ENCODE measurements around the gene CTSH. TPM values are rescaled to one million over a fixed set of nuclear protein-coding genes. Genes with fewer than 3 reads are reported as not detected.
"Not testable (repeated sequence)": the region's sequence is repeated elsewhere in the genome, so short reads cannot be mapped to it uniquely, and the experiment has no call there.

Gene CTSH
- polyA plus RNA-seq, 3 donors from 2014 or later: 9.3 to 37.8 (median 23.0) TPM

DNA sequence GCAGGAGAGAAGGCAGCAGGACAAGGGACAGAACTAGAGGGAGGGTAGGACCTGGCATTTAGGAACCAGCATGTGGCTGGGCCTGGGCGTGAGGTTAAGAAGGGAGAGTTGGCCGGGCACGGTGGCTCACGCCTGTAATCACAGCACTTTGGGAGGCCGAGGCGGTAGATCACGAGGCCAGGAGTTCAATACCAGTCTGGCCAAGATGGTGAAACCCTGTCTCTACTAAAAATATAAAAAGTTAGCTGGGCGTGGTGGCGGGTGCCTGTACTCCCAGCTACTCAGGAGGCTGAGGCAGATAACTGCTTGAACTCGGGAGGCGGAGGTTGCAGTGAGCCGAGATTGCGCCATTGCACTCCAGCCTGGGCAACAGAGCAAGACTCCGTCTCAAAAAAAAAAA, 16.7 kb downstream of the CTSH start:
- not testable (repeated sequence) for H3K27ac Mint-ChIP-seq; H3K9me3 Mint-ChIP-seq; H3K36me3 Mint-ChIP-seq; H3K27me3 Mint-ChIP-seq (ENCODE audit: low read depth in 3 of 3); DNase-seq; H3K4me1 Mint-ChIP-seq; H3K4me3 Mint-ChIP-seq

DNA sequence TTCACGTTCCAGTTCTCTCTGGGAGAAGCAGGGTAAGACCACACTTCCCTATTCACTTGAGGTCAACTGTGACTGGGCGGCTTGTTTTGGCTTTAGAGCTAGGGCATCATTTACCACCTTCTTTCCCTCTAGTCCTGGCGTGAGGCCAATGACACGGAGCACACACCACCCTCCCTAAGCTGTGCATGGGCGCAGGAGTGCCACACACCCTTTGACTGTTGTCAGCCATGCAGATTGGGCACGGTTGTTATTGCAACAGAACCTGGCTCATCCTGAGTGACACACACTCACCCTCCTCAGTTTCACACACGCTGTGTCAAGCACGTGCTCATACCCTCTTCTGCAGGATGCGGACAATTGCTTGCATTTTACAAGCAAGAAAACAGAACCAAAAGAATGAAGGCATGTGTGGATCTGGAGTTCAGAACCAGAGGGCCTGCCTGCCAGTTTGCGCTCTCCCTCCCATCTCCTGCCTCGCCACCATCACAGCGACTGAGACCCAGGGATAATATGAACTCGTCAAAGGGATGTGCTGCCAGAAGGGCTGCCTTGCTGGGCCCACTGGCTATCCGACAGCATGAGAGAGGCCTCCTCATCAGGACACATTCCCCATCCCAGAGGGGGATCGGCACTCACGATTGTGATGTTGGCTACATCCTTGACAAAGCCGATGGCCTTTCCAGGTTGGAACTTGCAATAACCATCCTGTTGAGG, 17.6 kb downstream of the CTSH start:
- DNase-seq: no peak
- H3K27ac Mint-ChIP-seq: no peak overlapping the region
- no peaks in the 10 kb centered on the region for H3K9me3 Mint-ChIP-seq
- H3K36me3 Mint-ChIP-seq: peaks cover 0 to 4% (median 0%) of the 10 kb centered on the region in 3 donors
- peaks cover 0 to 1% of the 10 kb centered on the region in 2 donors for H3K4me1 Mint-ChIP-seq
- H3K27me3 Mint-ChIP-seq (ENCODE audit: low read depth in 3 of 3): peaks cover 1 to 2% (median 2%) of the 10 kb centered on the region in 3 donors
- H3K4me3 Mint-ChIP-seq: no peak overlapping the region

DNA sequence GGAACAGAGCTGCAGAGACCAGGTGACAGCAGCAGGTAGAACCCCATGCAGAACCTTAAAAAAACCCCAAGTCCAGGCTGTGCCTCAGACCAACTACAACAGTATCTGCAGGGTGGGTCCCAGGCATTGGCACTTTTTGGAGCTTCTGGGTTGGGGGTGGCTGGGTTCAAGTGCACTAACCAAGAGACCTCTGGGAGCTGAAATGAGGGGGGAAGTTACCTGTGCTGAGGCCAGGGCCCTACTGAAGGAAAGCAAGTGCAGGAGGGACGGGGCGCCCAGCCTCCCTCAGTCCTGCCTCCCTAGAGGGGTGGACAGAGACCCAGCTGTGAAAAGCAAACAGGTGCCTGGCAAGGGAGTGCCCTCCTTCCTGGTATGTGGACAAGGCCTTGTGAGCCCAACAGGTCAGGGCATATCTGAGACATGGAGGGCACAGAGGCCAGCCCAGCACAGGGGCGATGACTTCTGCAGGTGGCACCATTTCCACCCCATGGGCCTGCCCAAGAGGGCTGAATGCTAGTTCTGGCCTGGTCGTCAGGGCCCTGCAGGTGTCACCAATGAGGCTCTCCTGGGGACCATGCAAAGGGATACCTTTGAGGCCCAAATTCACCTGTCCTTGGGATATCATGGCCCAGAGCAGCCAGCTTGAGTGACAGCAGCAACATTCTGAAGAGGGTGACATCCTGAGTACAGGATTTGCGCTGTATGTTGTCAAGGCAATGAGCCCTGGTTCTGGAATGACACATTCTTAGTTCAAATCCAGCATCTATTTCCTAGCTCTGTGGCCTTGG, 18.7 kb downstream of the CTSH start:
- DNase-seq: no peak
- H3K36me3 Mint-ChIP-seq: peaks cover 0 to 8% (median 4%) of the 10 kb centered on the region in 3 donors
- H3K4me1 Mint-ChIP-seq: peaks cover 0 to 1% of the 10 kb centered on the region in 2 donors
- H3K9me3 Mint-ChIP-seq: no peaks in the 10 kb centered on the region
- H3K27ac Mint-ChIP-seq: no peak overlapping the region
- H3K4me3 Mint-ChIP-seq: no peak overlapping the region
- H3K27me3 Mint-ChIP-seq (ENCODE audit: low read depth in 3 of 3): peaks cover 1 to 2% (median 2%) of the 10 kb centered on the region in 3 donors

DNA sequence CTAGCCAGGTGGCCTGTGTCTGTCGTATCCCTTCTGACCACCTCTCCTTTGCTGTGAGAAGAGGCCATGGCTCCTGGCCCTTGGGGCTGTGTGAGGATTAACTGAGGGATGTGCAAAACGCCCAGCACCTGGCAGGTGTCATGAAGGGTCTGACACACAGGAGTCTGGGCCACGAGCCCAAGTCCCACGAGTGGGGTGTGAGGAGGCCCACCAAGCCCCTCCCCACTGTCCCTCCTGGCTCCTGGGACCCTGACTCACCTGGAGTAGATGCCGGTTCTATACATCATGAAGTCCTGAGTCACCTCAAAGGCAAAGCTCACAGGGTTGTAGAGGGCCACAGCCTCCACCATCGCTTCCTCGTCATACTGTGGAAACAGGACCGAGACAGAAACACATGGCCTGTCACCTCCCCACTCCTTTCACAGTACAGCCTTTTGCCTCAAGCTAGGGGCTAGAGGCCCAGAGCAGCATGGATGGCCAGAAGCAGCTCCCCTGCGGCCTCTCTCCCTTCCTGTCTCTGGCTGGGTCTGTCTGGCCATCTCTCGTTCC, 19.7 kb downstream of the CTSH start:
- no peak overlapping the region for H3K27ac Mint-ChIP-seq
- no peaks in the 10 kb centered on the region for H3K9me3 Mint-ChIP-seq
- H3K27me3 Mint-ChIP-seq (ENCODE audit: low read depth in 3 of 3): peaks cover 0 to 2% (median 1%) of the 10 kb centered on the region in 3 donors
- H3K4me1 Mint-ChIP-seq: peaks cover 0 to 1% of the 10 kb centered on the region in 2 donors
- no peak for DNase-seq
- peaks cover 0 to 10% (median 4%) of the 10 kb centered on the region in 3 donors for H3K36me3 Mint-ChIP-seq
- no peak overlapping the region for H3K4me3 Mint-ChIP-seq

DNA sequence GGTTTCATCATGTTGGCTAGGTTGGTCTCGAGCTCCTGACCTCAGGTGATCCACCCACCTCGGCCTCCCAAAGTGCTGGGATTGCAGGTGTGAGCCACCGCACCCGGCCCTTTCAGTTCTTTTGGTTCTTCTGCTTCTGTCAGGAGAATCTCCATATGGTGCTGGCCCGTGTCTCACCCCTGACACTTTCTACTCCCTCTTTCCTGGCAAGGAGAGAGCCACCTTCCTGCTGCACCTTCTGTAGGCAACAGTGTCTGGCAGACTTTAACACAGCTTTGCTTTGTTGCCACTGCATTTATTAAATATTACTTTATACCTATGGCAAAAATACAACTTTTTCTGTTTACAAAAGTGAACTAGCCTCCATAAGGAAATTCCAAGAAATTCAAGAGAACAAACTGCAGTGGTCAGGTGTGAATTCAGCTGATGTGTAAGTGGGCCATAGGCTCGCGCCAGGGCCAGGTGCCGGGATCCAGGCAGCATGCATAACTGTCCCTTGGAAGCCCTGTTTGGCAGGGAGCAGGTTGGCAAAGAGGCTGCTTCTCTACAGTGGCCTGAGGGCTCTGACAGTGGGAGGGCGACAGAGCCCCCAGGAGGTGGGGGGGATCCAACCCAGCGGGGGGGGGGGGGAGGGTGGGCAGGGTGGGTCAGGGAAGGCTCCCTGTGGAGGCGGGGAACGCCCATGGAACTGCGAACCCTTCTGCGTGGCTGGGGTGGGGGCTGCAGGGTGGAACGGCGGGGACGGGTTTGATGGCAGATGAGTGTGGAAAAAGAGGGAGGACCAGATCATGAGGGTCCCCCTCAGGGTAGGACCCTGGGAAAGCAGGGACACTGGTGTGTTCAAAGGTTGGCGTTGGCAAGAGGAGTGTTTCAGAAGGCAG, 21.1 kb downstream of the CTSH start:
- Mint-ChIP-seq H3K27ac (peak overlapping the region in 1 of 6 donors; percentile 69), H3K27me3 (ENCODE audit: low read depth in 3 of 3) (peaks cover 0 to 2% (median 1%) of the 10 kb centered on the region in 3 donors), H3K9me3 (no peaks in the 10 kb centered on the region), H3K4me1 (peaks cover 0 to 1% of the 10 kb centered on the region in 2 donors), H3K36me3 (peaks cover 0 to 14% (median 4%) of the 10 kb centered on the region in 3 donors), H3K4me3 (no peak overlapping the region)
- DNase-seq: no peak

DNA sequence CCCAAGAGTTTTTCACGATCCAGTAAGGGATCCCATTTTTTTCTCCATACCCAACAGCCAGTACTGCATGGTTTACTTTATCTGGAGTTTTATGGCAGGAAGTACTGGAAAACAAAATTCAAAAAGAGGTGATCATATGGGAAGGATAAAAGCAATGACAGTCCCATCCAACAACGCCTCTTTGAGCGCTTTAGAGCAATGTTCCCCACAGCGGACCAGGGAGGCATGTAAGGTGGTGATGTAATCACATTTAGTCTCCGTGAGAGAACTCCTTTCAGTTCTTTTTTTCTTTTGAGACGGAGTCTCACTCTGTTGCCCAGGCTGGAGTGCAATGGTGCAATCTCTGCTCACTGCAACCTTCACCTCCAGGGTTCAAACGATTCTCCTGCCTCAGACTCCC, 21.8 kb downstream of the CTSH start:
- Mint-ChIP-seq H3K36me3 (peaks cover 0 to 14% (median 4%) of the 10 kb centered on the region in 3 donors), H3K4me1 (peaks cover 0 to 1% of the 10 kb centered on the region in 2 donors), H3K9me3 (no peaks in the 10 kb centered on the region), H3K27ac (no peak overlapping the region), H3K27me3 (ENCODE audit: low read depth in 3 of 3) (peaks cover 0 to 2% (median 1%) of the 10 kb centered on the region in 3 donors), H3K4me3 (no peak overlapping the region)
- DNase-seq: no peak

DNA sequence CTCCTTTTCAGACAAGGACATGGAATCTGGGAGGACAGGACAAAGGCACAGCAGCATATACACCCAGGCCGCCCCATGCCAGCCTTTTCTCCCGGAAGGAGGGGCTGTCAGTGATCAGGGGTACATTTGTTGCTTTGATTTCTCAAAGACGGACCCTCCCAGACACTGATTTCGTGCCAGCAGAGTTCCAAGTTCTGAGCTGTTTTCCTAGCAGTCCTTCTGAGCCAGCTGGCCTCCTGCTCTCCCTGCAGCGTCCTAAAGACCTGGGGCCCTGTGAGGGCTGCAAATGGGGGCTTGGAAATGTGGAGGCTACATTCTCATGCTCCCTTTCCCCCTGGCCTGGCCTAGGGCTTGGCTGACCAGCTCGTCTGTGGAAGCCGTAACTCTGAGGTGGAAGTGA, 22.3 kb downstream of the CTSH start:
- no peak for DNase-seq
- H3K27ac Mint-ChIP-seq: peak overlapping the region in 1 of 6 donors; percentile 45
- no peak overlapping the region for H3K4me3 Mint-ChIP-seq
- no peaks in the 10 kb centered on the region for H3K9me3 Mint-ChIP-seq
- H3K4me1 Mint-ChIP-seq: peaks cover 0 to 1% of the 10 kb centered on the region in 2 donors
- peaks cover 0 to 2% (median 1%) of the 10 kb centered on the region in 3 donors for H3K27me3 Mint-ChIP-seq (ENCODE audit: low read depth in 3 of 3)
- peaks cover 0 to 14% (median 4%) of the 10 kb centered on the region in 3 donors for H3K36me3 Mint-ChIP-seq

DNA sequence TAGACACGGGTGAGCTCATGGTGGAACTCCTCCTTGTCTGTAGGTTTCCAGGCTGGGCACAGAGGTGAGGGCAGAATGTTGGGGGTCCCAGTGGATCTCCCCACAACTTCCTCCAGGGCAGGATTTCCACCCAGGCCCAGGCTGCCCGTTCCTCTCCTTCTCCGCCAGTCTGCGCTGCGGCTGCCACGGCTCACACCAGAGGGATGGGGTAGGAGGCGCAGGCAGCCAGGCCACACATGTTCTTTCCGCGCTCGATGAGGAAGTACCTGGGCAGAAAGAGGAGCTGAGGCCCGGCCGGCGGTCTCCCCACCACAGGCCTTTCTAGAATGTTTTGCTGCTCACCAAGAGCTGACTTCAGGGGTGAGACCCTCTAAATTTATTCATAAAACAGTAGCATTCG, 22.9 kb downstream of the CTSH start:
- no peak for DNase-seq
- Mint-ChIP-seq H3K36me3 (peaks cover 0 to 14% (median 3%) of the 10 kb centered on the region in 3 donors), H3K9me3 (no peaks in the 10 kb centered on the region), H3K27me3 (ENCODE audit: low read depth in 3 of 3) (peaks cover 0 to 1% (median 0%) of the 10 kb centered on the region in 3 donors), H3K4me3 (no peak overlapping the region), H3K27ac (no peak overlapping the region), H3K4me1 (peaks cover 0 to 1% of the 10 kb centered on the region in 2 donors)

DNA sequence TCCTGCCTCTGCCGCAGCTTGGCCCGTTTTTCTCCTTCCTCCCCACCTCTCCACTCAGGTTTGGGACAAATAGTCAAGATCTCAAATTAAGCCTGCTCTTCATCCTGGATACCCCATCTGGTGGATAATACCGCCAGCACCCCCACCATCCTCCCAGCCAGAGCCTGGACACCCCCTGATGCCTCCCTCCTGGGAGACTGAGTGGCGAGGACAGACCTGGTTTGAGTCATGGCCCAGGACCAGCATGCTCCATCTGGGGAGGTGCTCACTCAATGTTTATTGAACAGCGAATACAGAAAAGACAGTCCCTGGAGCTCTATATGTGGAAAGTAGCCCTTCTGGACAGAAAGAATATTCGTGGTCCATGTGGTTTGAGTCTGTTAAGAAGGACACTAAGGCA, 23.3 kb downstream of the CTSH start:
- Mint-ChIP-seq H3K4me3 (no peak overlapping the region), H3K27me3 (ENCODE audit: low read depth in 3 of 3) (peaks cover 0 to 1% (median 0%) of the 10 kb centered on the region in 3 donors), H3K36me3 (peaks cover 0 to 14% (median 0%) of the 10 kb centered on the region in 3 donors), H3K27ac (no peak overlapping the region), H3K9me3 (no peaks in the 10 kb centered on the region), H3K4me1 (peaks cover 0 to 1% of the 10 kb centered on the region in 2 donors)
- no peak for DNase-seq

DNA sequence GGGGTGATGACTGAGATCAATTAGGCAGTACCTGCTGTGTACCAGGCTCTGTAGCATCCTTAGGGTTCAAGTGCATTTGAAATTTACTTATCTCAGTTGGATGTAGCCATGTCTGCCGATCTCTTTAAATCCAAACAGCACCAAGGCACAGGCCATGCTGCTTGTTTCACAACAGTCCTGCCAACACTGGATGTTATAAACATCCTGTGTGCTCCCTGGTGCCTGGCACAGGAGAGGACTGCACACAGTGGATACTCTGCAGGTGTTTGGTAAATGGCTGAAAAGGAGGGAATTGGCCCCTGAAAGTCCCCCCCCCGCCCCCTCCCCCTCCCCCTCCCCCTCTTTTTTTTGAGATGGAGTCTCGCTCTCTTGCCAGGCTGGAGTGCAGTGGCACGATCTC, 27.0 kb downstream of the CTSH start:
- peaks cover 0 to 16% (median 0%) of the 10 kb centered on the region in 3 donors for H3K36me3 Mint-ChIP-seq
- peaks cover 4 to 6% of the 10 kb centered on the region in 2 donors for H3K4me1 Mint-ChIP-seq
- H3K9me3 Mint-ChIP-seq: no peaks in the 10 kb centered on the region
- no peak for DNase-seq
- H3K27me3 Mint-ChIP-seq (ENCODE audit: low read depth in 3 of 3): no peaks in the 10 kb centered on the region
- no peak overlapping the region for H3K4me3 Mint-ChIP-seq
- peak overlapping the region in 1 of 6 donors; percentile 16 for H3K27ac Mint-ChIP-seq

DNA sequence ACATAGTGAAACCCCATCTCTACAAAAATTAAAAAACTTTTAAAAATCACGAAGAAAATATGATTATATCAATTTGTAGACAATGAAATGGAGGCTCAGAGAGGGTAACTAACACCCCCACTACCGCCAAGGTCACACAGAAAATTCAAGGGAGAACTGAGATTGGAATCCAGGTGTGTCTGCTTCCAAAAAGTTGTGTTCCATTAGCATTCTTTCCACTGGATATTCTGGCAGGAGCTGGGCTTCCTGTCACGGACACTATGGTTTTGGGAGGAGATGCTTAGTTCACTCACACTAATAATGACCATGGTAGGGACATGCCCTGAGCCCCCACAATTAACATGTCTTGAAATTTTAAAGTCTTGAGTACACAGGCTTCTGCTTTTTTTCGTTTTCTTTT, 28.8 kb downstream of the CTSH start:
- no peaks in the 10 kb centered on the region for H3K9me3 Mint-ChIP-seq
- peaks cover 0 to 17% (median 3%) of the 10 kb centered on the region in 3 donors for H3K36me3 Mint-ChIP-seq
- no peak for DNase-seq
- H3K27ac Mint-ChIP-seq: no peak overlapping the region
- no peak overlapping the region for H3K4me3 Mint-ChIP-seq
- peaks cover 4 to 21% of the 10 kb centered on the region in 2 donors for H3K4me1 Mint-ChIP-seq
- no peaks in the 10 kb centered on the region for H3K27me3 Mint-ChIP-seq (ENCODE audit: low read depth in 3 of 3)

DNA sequence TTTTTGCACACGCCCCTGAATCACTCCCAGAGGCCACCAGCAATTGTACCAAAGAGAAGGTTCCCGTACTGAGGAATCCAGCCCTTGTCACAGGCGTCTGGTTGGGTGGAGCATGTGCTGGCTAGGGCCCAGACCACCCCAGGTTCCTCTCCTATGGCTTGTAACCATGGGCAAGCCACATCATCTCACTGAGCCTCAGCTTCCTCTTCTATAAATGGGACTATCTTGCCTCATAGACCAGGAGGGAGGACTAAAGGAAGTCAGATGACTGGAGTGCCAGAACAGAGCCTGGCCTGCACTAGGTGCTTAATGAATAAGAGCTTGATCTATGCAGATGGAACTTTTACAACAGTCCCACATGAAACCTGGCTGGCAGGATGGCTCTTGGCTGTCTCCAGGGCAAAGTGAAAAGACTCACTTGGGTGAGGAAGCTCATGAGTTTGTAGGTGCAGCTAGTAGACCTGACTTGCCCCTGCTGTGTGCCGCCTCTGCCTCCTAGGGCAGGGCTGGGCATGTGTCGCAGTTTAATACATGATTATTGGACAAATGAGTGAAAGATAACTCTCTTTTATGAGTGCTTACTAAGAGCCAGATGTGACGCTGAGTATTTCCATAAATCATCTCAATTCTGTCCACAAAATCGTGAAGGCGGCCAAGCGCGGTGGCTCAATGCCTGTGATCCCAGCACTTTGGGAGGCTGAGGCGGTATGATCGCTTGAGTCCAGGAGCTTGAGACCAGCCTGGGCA, 29.3 kb downstream of the CTSH start:
- peaks cover 0 to 16% (median 3%) of the 10 kb centered on the region in 3 donors for H3K36me3 Mint-ChIP-seq
- H3K27ac Mint-ChIP-seq: peak overlapping the region in 4 of 6 donors; percentile 9 to 18 (median 12)

More for the DNA sequence above, 29.3 kb downstream of the CTSH start:
- Mint-ChIP-seq H3K4me3 (no peak overlapping the region), H3K27me3 (ENCODE audit: low read depth in 3 of 3) (no peaks in the 10 kb centered on the region), H3K9me3 (no peaks in the 10 kb centered on the region), H3K4me1 (peaks cover 8 to 27% of the 10 kb centered on the region in 2 donors)
- DNase-seq: no peak

Measured in immature natural killer cell (primary cell).